GM19193 (cell line): ENCODE measurements around the gene GABBR2.

Experiments
- POLR2A ChIP-seq: IDR thresholded peaks from 4 replicates; pipeline ENCODE4 v1.6.1; 2011; ENCODE audit not compliant: insufficient read depth, insufficient read length; ENCODE audit errors: extremely low read depth

Gene GABBR2

DNA sequence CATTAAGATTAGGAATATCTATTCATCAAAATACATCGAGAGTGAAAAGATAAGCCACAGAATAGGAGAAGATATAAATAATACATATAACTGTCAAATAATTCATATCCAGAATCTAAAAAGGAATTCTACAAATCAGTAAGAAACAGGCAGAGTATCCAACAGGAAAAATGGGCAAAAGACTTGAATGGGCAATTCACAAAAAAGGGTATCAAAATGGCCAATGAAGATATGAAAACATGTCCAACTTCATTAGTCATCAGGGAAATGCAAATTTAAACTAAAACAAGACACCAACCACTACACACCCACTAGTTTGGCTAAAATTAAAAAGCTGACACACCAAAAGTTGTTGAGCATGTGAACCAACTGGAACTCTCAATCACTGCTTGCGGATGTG, 246.4 kb downstream of the GABBR2 start:
- no peak for TF ChIP-seq POLR2A

DNA sequence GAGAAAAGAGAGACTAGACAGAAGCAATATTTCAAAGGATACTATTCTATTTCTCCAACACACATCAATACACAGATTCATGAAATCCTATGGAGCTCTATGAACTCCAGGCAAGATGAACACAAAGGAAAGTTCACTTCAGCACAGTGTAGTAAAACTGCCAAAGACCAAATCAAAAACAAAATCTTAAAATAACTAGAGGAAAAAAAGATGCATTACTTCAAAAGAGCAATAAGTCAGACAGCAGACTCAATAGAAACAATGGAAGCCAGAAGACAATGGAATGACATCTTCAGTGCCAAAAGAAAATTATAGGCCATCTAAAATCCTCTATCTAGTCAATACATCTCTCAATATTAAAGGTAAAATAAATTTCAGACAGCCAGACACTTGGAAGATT, 248.0 kb downstream of the GABBR2 start:
- TF ChIP-seq POLR2A = no peak

DNA sequence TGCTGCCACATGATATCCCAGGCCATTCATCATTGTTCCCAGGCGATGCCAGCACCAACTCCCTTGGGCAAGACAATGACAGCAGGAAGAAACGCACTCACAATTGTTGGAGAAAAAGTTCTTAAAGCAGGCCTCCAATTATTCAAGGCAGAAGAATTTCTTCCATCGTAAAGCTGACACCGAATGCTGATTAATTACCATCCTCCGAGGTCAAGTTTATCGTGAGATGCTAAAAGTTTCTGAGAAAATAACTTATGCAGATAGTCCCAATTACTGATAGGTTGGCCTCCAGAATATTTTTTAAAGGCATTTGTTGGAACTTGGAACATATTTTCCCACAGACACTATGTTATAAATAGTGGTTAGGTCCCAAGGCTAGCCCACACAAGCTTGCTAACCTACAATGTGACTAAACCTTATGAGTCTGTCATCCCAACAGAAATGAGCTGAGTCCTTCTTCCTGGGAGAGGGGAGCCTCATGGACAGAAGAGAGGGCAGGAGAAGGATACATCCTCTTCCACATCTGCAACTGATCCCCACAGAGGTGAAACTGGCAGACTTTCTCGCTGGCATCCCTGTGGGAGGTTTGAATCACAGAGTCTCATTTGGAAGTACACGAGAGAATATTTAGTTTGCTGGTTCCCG, 250.9 kb downstream of the GABBR2 start:
- no peak for TF ChIP-seq POLR2A

DNA sequence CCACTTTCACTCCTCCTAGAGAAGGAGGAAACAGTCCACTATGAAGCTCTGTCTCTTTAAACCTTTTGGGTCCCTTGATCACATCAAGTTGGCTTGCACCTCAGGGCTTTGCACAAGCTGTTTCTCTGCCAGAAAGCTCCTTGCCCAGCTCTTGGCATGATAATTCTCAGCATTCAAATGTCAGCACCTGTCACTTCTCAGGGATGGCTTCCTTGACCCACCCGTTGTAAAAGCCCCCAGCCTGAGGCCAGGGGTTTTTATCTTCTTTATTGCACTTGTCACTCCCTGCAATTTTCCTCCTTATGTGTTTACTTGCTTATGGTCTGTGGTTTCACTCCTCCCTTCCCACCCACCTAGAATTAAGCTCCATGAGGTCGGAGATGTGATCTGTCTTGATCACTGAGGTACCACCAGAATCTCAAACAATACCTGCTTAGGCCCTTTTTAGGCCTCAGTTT, 252.6 kb downstream of the GABBR2 start:
- TF ChIP-seq POLR2A = no peak

DNA sequence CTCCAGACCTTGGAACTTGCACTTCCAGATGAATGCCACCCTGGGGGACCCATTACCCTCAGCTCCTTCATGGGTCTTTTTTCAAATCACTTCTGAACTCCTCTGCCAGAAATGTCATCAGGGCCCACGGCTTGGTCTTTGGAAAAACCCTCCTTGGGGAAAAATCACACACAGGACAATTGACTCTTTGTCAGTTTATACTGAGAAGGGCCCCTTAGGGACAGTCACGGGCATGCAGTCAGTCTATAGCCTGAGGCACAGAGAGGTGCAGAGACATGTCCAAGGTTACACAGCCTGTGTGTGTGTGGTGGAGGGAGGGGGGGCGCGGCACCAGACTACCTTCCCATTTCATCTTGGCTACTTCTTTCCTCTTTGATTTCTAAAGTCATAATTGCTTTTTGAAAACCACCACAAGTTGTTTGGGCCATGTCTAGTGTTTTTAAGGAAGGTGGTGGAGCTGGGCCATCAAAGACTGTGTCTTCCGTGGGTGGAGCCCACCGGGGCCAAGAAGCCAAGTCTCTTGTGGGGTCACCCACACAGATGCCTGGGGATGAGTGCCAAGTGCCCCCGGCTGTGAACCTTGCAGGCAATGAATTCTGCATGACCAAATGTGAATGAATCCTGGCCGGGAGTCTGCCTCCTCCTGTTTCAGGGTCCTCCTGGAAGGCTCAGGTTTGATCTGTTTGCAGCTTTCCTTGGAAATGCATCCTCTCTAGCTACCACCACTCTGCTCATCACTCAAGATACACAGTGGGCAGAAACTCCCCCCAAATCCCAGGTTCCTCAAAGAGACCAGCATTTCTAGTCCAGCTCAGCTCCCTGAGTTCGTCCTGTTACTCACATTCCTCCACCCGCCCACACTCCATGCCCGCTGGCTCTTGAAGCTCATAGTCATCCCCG, 253.2 kb downstream of the GABBR2 start:
- TF ChIP-seq POLR2A = no peak

DNA sequence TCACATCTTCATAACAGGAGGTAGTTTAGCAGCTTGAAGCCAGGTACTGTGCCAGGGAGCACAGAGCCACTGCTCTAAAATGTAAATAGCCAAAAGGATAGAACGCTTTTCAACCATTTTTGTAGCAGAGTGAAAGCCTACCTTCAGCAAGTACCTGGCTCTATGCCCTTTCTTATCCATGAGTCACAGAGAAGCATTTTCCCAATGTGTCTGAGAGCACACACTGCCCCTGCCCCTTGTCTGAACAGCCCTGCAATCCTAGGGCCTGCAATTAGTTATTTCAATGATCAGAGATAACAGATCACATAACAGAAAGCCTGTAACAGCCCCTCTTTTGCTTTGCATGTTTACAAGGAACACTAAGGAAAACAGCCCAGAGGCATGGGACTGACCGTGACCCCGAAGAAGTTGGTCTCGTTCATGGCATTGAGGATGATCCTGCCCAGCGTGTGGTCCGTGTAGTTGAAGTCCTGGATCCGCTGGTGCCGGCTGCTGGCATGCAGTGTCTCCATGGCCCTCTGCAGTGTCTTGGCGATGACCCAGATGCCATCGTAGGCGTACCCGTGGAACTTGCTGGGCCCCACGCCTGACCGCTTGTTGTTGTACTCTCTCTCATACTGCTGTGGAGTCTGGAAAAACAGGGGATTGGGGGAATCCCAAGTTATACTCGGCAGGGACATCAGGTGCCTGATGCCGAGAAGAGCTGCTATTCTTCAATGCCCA, 255.0 kb downstream of the GABBR2 start:
- no peak for TF ChIP-seq POLR2A

DNA sequence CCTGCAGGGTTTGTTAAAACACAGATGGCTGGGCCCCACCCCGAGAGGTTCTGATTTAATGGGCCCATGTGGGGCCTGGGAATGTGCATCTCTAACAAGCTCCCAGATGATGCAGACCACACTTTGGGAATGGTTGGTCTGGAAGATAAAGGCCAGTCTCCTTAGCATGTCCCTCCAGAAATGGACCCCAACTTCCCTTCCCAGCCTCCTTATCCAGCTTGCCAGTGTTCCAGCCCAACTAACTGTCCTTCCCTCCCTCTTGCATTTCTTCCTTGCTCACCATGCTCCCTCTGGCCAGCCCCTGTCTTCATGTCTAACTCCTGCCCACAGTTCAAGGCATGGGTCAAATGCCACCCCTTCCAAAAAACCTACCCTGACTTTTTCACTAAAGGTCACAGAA, 257.2 kb downstream of the GABBR2 start:
- TF ChIP-seq POLR2A = no peak

DNA sequence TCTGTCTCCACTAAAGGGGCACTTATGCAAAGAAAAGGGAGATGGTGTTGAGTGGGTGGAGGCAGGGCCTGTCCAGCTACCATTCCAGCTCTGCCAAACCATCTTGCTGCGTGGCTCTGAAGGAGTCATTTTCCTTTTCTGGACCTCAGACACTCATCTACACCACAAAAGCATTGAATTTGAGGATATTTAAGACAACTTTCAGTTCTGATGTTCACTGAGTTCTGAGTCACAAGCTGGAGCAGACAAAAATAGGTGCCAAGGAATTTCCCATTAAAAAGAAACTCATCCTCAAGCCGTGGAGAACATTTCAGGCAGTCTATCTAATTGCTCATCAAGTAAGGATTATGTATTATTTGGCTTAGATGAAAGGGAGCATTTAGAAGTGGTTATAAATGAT, 258.2 kb downstream of the GABBR2 start:
- TF ChIP-seq POLR2A = no peak

DNA sequence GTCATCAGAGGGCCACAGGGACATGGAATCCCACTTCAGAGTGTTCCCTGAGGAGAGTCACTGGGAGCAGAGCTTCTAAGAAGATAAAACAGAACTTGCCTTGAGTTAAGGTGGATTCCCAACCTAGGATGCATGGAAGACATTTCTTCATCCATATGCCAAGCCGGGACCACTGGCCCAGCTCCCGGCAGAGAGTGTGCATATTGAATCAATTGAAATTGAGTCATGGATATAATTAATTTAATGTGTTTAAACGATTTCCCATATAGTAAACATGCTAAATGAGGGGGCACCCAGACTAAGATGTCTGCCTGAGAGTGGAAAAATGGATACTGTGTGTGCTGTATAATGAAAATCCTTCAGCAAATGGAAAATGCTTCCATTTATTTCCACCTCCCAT, 258.9 kb downstream of the GABBR2 start:
- no peak for TF ChIP-seq POLR2A

DNA sequence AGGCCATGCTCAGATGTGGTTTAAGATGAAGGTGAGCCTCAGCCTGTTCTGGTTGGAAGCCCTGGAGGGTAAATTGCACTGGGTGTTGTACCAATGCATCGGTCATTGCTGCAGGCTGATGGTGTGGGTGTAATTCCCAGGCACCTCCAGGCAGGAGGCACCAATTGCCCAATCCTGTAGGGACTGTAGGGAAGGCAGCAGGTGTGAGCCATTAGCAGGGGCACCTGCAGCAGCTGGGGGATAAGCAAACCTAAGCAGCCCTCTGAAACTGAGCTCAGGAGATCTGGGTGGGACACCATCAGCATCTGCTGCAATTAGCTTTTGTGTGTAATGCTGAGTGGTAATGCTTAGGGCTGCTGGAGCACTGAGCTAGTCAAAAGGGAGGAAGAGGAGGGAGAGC, 263.2 kb downstream of the GABBR2 start:
- TF ChIP-seq POLR2A = no peak

DNA sequence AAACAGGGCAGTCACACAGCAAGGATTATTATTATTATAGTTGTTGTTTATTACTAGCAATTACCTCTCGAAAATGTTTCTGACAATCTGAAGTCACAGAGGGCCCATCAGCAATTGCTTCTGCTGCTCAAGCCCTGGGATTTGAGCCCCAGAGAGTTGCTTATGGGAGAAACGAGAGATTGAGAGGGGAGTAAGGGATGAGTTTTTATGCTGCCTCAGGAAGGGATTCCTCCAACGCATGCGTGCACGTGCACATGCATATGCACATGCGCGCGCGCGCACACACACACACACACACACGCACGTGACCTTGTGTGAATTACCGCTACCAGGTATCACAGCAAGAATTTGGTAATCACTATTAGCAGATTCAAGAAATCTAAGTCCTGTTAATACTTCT, 264.1 kb downstream of the GABBR2 start:
- no peak for TF ChIP-seq POLR2A

DNA sequence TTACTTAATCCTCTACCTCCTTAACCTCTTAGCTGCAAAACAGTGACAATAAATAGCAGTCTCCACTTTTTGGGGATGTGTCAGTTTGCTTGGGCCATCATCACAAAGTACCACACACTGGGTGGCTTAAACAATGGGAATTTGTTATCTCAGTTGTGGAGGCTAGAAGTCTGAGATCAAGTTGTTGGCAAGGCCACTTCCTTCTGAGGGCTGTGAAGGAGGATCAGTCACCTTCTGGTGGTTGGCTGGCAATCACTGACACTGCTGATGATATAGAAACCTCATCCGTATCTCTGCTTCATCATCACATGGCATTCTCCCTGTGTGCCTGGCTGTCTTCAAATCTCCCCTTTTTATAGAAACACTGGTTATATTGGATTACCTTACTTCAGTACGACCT, 266.2 kb downstream of the GABBR2 start:
- TF ChIP-seq POLR2A = no peak

DNA sequence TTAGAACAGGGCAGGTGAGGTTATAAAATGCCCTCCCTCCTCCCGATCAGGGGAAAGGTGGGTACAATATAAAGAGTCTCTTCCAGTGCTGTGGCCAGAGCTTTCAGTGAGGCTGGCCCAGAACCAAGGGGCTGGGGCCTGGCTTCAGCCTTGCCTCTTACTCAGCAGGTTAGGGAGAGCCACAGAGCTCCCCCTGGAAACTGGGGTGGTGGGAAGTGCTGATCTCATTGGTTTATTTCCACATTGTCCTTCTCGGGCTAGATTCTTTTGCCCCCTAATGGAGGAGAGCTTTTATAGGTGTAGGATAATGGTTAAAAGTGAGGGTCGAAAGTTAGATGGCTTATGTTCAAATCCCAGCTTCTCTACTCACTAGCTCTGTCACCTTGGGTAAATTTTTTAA, 266.6 kb downstream of the GABBR2 start:
- no peak for TF ChIP-seq POLR2A

DNA sequence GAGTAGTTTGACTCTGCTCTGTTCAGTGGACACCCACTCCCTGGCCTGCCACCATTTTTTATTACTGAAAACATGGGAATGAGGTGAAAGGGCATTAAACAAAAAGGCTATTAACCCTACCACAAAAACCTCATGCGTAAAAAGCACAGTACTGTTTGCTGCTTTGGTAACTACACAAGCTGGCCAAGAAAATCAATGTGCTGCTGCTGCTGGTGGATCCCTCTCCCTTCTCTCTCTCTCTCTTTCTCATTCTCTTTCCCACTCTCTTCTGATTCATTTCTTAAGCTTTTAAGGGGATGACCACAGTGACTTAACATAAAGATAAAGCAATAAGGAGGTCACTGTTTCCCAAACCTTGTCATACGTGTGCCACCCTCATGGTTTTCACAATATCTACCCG, 270.1 kb downstream of the GABBR2 start:
- no peak for TF ChIP-seq POLR2A

DNA sequence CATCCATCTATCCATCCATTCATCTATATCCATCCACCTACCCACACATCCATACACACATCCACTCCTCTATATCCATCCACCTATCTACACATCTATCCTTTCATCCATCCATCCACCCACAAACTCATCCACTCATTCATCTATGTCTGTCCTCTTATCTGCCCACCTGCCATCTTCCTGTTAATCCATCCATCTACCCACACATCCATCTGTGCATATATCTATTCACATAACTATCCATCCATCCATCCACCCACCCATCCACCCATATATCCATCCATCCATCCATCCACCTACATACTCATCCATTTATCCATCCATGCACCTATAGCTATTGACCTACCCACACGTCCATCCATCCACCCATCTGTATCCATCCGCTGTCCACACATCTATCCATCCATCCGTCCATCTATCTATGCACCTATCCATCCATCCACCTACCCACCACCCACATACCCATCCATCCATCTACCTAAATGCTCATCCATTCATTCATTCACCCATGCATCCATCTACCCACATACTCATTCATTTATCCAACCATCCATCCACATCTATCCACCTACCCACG, 271.2 kb downstream of the GABBR2 start:
- TF ChIP-seq POLR2A = no peak
